ENCODE measurements around the gene ARHGEF18.
A peak's percentile ranks its signal among the peaks of the same experiment; 100 is the strongest.

ARHGEF18 gene

GRCh38 chr19:7348587-7349230 lies at the start of gene ARHGEF18:
TSS of gene ARHGEF18 (plus strand) at chr19:7348937. CDS start at chr19:7362891, 13,954 bp downstream.
- peaks cover 9% of the 10 kb centered on the region for H4K20me1 ChIP-seq (ENCODE audit: insufficient read depth, low read length, poor library complexity, severe bottlenecking)
- no peaks in the 10 kb centered on the region for H3K27me3 ChIP-seq (ENCODE audit: insufficient read depth, low read length, poor library complexity, severe bottlenecking)
- H3K9me3 ChIP-seq (ENCODE audit: insufficient read depth, low read depth, low read length) = peaks cover 7% of the 10 kb centered on the region; the same call in 1 of the 2 replicates
- no peaks in the 10 kb centered on the region for H3K9me2 ChIP-seq (replicated peaks; ENCODE audit: low read depth, low read length)
- H3F3A ChIP-seq (ENCODE audit: low read depth) = no peaks in the 10 kb centered on the region
- H3K4me3 ChIP-seq (ENCODE audit: low read length, poor library complexity, severe bottlenecking) = peak within 1 kb of the TSS; percentile 92
- no peaks in the 10 kb centered on the region for H3K36me3 ChIP-seq (ENCODE audit: insufficient read depth, low read length)
- peak within 1 kb of the TSS; percentile 82 for H3K4me2 ChIP-seq (ENCODE audit: low read depth, low read length, poor library complexity, severe bottlenecking)
- H3K79me2 ChIP-seq (ENCODE audit: insufficient read depth, low read length) = peaks cover 48% of the 10 kb centered on the region
- TF ChIP-seq CTCF (conservative IDR thresholded peaks at IDR 0.05; ENCODE audit: low read length) = no peak
- no peak for TF ChIP-seq EZH2phosphoT487 (IDR thresholded peaks at IDR 0.05; ENCODE audit: borderline replicate concordance)
- H3K4me1 ChIP-seq (ENCODE audit: insufficient read depth, low read length, poor library complexity, severe bottlenecking) = peaks cover 33% of the 10 kb centered on the region
- H3K9ac ChIP-seq (ENCODE audit: low read depth, low read length, poor library complexity, severe bottlenecking) = peak within 1 kb of the TSS; percentile 98
- peak within 1 kb of the TSS; percentile 49; the same call in 1 of the 2 replicates for H2AFZ ChIP-seq (ENCODE audit: low read length)

- no peak overlapping the region for H3K9ac ChIP-seq (ENCODE audit: low read depth, low read length, poor library complexity, severe bottlenecking)
- no peaks in the 10 kb centered on the region for H3F3A ChIP-seq (ENCODE audit: low read depth)
Observed at GRCh38 chr19:7301525-7301924, 47.2 kb upstream of the ARHGEF18 start.

GRCh38 chr19:7303470-7303869 lies 45.3 kb upstream of the ARHGEF18 start:
- Histone ChIP-seq H3K9ac (ENCODE audit: low read depth, low read length, poor library complexity, severe bottlenecking) (no peak overlapping the region), H2AFZ (ENCODE audit: low read length) (no peak overlapping the region), H3K9me2 (replicated peaks; ENCODE audit: low read depth, low read length) (no peaks in the 10 kb centered on the region)

More at GRCh38 chr19:7301525-7301924, 47.2 kb upstream of the ARHGEF18 start:
- H3K9me2 ChIP-seq (replicated peaks; ENCODE audit: low read depth, low read length) = no peaks in the 10 kb centered on the region
- H3K27me3 ChIP-seq (ENCODE audit: insufficient read depth, low read length, poor library complexity, severe bottlenecking) = no peaks in the 10 kb centered on the region
- H3K4me3 ChIP-seq (ENCODE audit: low read length, poor library complexity, severe bottlenecking) = no peak overlapping the region
- no peaks in the 10 kb centered on the region for H3K9me3 ChIP-seq (ENCODE audit: insufficient read depth, low read depth, low read length)
- H2AFZ ChIP-seq (ENCODE audit: low read length) = no peak overlapping the region
- no peaks in the 10 kb centered on the region for H4K20me1 ChIP-seq (ENCODE audit: insufficient read depth, low read length, poor library complexity, severe bottlenecking)
- H3K79me2 ChIP-seq (ENCODE audit: insufficient read depth, low read length) = no peaks in the 10 kb centered on the region
- H3K4me2 ChIP-seq (ENCODE audit: low read depth, low read length, poor library complexity, severe bottlenecking) = no peak overlapping the region
- TF ChIP-seq CTCF (conservative IDR thresholded peaks at IDR 0.05; ENCODE audit: low read length) (no peak), EZH2phosphoT487 (IDR thresholded peaks at IDR 0.05; ENCODE audit: borderline replicate concordance) (no peak)
- H3K4me1 ChIP-seq (ENCODE audit: insufficient read depth, low read length, poor library complexity, severe bottlenecking) = no peaks in the 10 kb centered on the region
- H3K36me3 ChIP-seq (ENCODE audit: insufficient read depth, low read length) = no peaks in the 10 kb centered on the region

More at GRCh38 chr19:7303470-7303869, 45.3 kb upstream of the ARHGEF18 start:
- Histone ChIP-seq H3K27me3 (ENCODE audit: insufficient read depth, low read length, poor library complexity, severe bottlenecking) (no peaks in the 10 kb centered on the region), H3K4me2 (ENCODE audit: low read depth, low read length, poor library complexity, severe bottlenecking) (no peak overlapping the region), H3K79me2 (ENCODE audit: insufficient read depth, low read length) (no peaks in the 10 kb centered on the region), H3K9me3 (ENCODE audit: insufficient read depth, low read depth, low read length) (no peaks in the 10 kb centered on the region), H3K4me1 (ENCODE audit: insufficient read depth, low read length, poor library complexity, severe bottlenecking) (no peaks in the 10 kb centered on the region), H3K4me3 (ENCODE audit: low read length, poor library complexity, severe bottlenecking) (no peak overlapping the region), H3F3A (ENCODE audit: low read depth) (no peaks in the 10 kb centered on the region), H4K20me1 (ENCODE audit: insufficient read depth, low read length, poor library complexity, severe bottlenecking) (no peaks in the 10 kb centered on the region), H3K36me3 (ENCODE audit: insufficient read depth, low read length) (no peaks in the 10 kb centered on the region)
- TF ChIP-seq EZH2phosphoT487 (IDR thresholded peaks at IDR 0.05; ENCODE audit: borderline replicate concordance) = no peak
- TF ChIP-seq CTCF (conservative IDR thresholded peaks at IDR 0.05; ENCODE audit: low read length) = no peak

Measured in Loucy (cell line).